Esophagus (tissue), 2 donors: Measurements from ENCODE around the gene CHCHD4. TPM values are rescaled to one million over a fixed set of nuclear protein-coding genes. Genes with fewer than 3 reads are reported as not detected.
"Not testable (repeated sequence)": the region's sequence is repeated elsewhere in the genome, so short reads cannot be mapped to it uniquely, and the experiment has no call there.

Experiments used
- H3K27ac ChIP-seq, 2 donors: one replicate each; pipeline ENCODE4 v1.5.1; 2013; ENCODE audit warnings: low read depth in 2 of 2, mild to moderate bottlenecking in 2 of 2, inconsistent platforms in 1 of 2, low read length in 1 of 2, moderate library complexity in 1 of 2
- H3K27me3 ChIP-seq, 2 donors: one replicate each; pipeline ENCODE4 v1.6.1; 2013; ENCODE audit warnings: low read length in 2 of 2, control low read depth in 1 of 2, mild to moderate bottlenecking in 1 of 2; ENCODE audit not compliant: insufficient read depth in 2 of 2, control insufficient read depth in 1 of 2
- H3K36me3 ChIP-seq, 2 donors: one replicate each; pipeline ENCODE4 v1.6.1; 2013; ENCODE audit warnings: low read length in 1 of 2; ENCODE audit not compliant: control insufficient read depth in 2 of 2, insufficient read depth in 2 of 2
- H3K4me1 ChIP-seq, 2 donors: one replicate each; pipeline ENCODE4 v1.6.1; 2013; ENCODE audit warnings: low read length in 1 of 2; ENCODE audit not compliant: control insufficient read depth in 2 of 2, insufficient read depth in 2 of 2
- H3K4me3 ChIP-seq, 2 donors: one replicate each; pipeline ENCODE4 v1.5.1; 2013; ENCODE audit warnings: low read length in 2 of 2, mild to moderate bottlenecking in 2 of 2, low read depth in 1 of 2, moderate library complexity in 1 of 2
- H3K9me3 ChIP-seq, 2 donors: one replicate each; pipeline ENCODE4 v1.6.1; 2013; ENCODE audit warnings: mild to moderate bottlenecking in 2 of 2, low read depth in 1 of 2, low read length in 1 of 2, moderate library complexity in 1 of 2; ENCODE audit not compliant: control insufficient read depth in 2 of 2, insufficient read depth in 1 of 2
- WGBS, 2 donors: extraction: QIAGEN DNeasy Blood & Tissue Kit; methylation state at CpG; one replicate each; pipeline ENCODE4 v1.1.7; 2013; 5-methylcytosine and 5-hydroxymethylcytosine counted together
- polyA plus RNA-seq, 2 donors: library from polyadenylated mRNA; stranded (reverse); fragments of 200-250 nt; gene quantifications; one replicate each; pipeline ENCODE4 v1.2.3, GENCODE V29; 2013
- donor health status: healthy with polysubstance abuse.
- donor health status: Bipolar disorder and iron deficiency.

CHCHD4 gene
- polyA plus RNA-seq, 2 donors, result 6.5 to 14.9 TPM

- Histone ChIP-seq H3K36me3 (no peaks in the 10 kb centered on the region), H3K27ac (no peak overlapping the region), H3K4me1 (no peaks in the 10 kb centered on the region), H3K9me3 (peaks cover 0 to 2% of the 10 kb centered on the region in 2 donors), H3K27me3 (no peaks in the 10 kb centered on the region), H3K4me3 (no peak overlapping the region)
- 85 to 95% methylated on average over 2 of the region's 2 CpGs for WGBS, 2 donors
Observed at GRCh38 chr3:14092464-14092863, 32.2 kb downstream of the CHCHD4 start.

- WGBS, 2 donors, result 84 to 89% methylated on average over 3 of the region's 5 CpGs
Observed at GRCh38 chr3:14091959-14092358, 32.7 kb downstream of the CHCHD4 start.

GRCh38 chr3:14087461-14087860, 37.2 kb downstream of the CHCHD4 start:
- H3K4me1 ChIP-seq, H3K36me3 ChIP-seq, H3K27ac ChIP-seq, H3K4me3 ChIP-seq, H3K27me3 ChIP-seq, H3K9me3 ChIP-seq: not testable (repeated sequence)
- 88 to 90% methylated on average over 5 of the region's 5 CpGs for WGBS, 2 donors

More at GRCh38 chr3:14091959-14092358, 32.7 kb downstream of the CHCHD4 start:
- H3K27ac ChIP-seq, H3K4me1 ChIP-seq, H3K27me3 ChIP-seq, H3K4me3 ChIP-seq, H3K9me3 ChIP-seq, H3K36me3 ChIP-seq: not testable (repeated sequence)

GRCh38 chr3:14082108-14082657, 42.5 kb downstream of the CHCHD4 start:
- no peaks in the 10 kb centered on the region for H3K27me3 ChIP-seq
- peaks cover 0 to 4% of the 10 kb centered on the region in 2 donors for H3K36me3 ChIP-seq
- H3K9me3 ChIP-seq, result peaks cover 0 to 5% of the 10 kb centered on the region in 2 donors
- no peak overlapping the region for H3K27ac ChIP-seq
- no peaks in the 10 kb centered on the region for H3K4me1 ChIP-seq
- WGBS, 2 donors, result 81 to 84% methylated on average over 5 of the region's 5 CpGs
- no peak overlapping the region for H3K4me3 ChIP-seq

- Histone ChIP-seq H3K27me3 (no peaks in the 10 kb centered on the region), H3K4me3 (no peak overlapping the region), H3K4me1 (no peaks in the 10 kb centered on the region), H3K36me3 (no peaks in the 10 kb centered on the region), H3K27ac (no peak overlapping the region), H3K9me3 (no peaks in the 10 kb centered on the region)
- 85 to 91% methylated on average over 1 of the region's 1 CpG for WGBS, 2 donors
Observed at GRCh38 chr3:14077310-14077709, 47.4 kb downstream of the CHCHD4 start.

- H3K4me1 ChIP-seq, H3K9me3 ChIP-seq, H3K4me3 ChIP-seq, H3K27ac ChIP-seq, H3K36me3 ChIP-seq, H3K27me3 ChIP-seq: not testable (repeated sequence)
- 80 to 83% methylated on average over 3 of the region's 3 CpGs for WGBS, 2 donors
Observed at GRCh38 chr3:14075233-14075632, 49.4 kb downstream of the CHCHD4 start.

- WGBS, 2 donors, result 75 to 77% methylated on average over 4 of the region's 4 CpGs
- H3K4me3 ChIP-seq, result no peak overlapping the region
- H3K4me1 ChIP-seq, result no peaks in the 10 kb centered on the region
- H3K36me3 ChIP-seq, result peaks cover 0 to 13% of the 10 kb centered on the region in 2 donors
- no peaks in the 10 kb centered on the region for H3K9me3 ChIP-seq
- no peak overlapping the region for H3K27ac ChIP-seq
- no peaks in the 10 kb centered on the region for H3K27me3 ChIP-seq
Observed at GRCh38 chr3:14064910-14065309, 59.8 kb downstream of the CHCHD4 start.

- no peaks in the 10 kb centered on the region for H3K9me3 ChIP-seq
- no peak overlapping the region for H3K4me3 ChIP-seq
- H3K27ac ChIP-seq, result no peak overlapping the region
- H3K4me1 ChIP-seq, result peaks cover 0 to under 1% of the 10 kb centered on the region in 2 donors
- 84 to 85% methylated on average over 2 of the region's 2 CpGs for WGBS, 2 donors
- no peaks in the 10 kb centered on the region for H3K27me3 ChIP-seq
- H3K36me3 ChIP-seq, result peaks cover 0 to 13% of the 10 kb centered on the region in 2 donors
Observed at GRCh38 chr3:14063152-14063551, 61.5 kb downstream of the CHCHD4 start.

Other genes with a start within 250 kb of the CHCHD4 start
- gene WNT7A, start 244.8 kb downstream of the CHCHD4 start, polyA plus RNA-seq, result under 1 TPM; 0.09 to 0.37 TPM
- gene TMEM43, start 182 bp upstream of the CHCHD4 start, polyA plus RNA-seq, result 10 to 100 TPM; 41.4 to 45.6 TPM
- gene XPC, start 53.7 kb upstream of the CHCHD4 start, polyA plus RNA-seq, result 10 to 100 TPM; 12.1 to 12.6 TPM
- 10 to 100 TPM in 1 of 2 donors, 1 to 10 TPM in 1; 5.3 to 10.8 TPM for gene LSM3, start 53.9 kb upstream of the CHCHD4 start, polyA plus RNA-seq